Measurements from ENCODE around the gene TBC1D9B.
"Not testable (repeated sequence)": the region's sequence is repeated elsewhere in the genome, so short reads cannot be mapped to it uniquely, and the experiment has no call there.

The TBC1D9B gene

GRCh38 chr5:179837076-179838011 lies 70.4 kb downstream of the TBC1D9B start:
- Histone ChIP-seq H3K4me3 (ENCODE audit: low read depth, low read length) (no peak overlapping the region), H3K36me3 (replicated peaks) (peaks cover 57% of the 10 kb centered on the region), H3K27ac (no peak overlapping the region), H3K27me3 (replicated peaks) (no peaks in the 10 kb centered on the region)
- no peak for TF ChIP-seq CTCF (IDR thresholded peaks at IDR 0.05; ENCODE audit: low read depth, low read length, missing control alignments)
- no peak for DNase-seq
- in situ Hi-C loops (cut with HindIII; ENCODE audit: low pct_ligation_motif_present, low sequenced_read_pairs): no loop called here

GRCh38 chr5:179836225-179837019 lies 71.3 kb downstream of the TBC1D9B start:
- TF ChIP-seq CTCF (IDR thresholded peaks at IDR 0.05; ENCODE audit: low read depth, low read length, missing control alignments): peak; percentile 20
- Histone ChIP-seq H3K36me3 (replicated peaks) (peaks cover 66% of the 10 kb centered on the region), H3K27ac (peak overlapping the region; percentile 14), H3K27me3 (replicated peaks) (no peaks in the 10 kb centered on the region), H3K4me3 (ENCODE audit: low read depth, low read length) (no peak overlapping the region)
- no peak for DNase-seq
- in situ Hi-C loops (cut with HindIII; ENCODE audit: low pct_ligation_motif_present, low sequenced_read_pairs): no loop called here

GRCh38 chr5:179834871-179835270 lies 72.8 kb downstream of the TBC1D9B start:
- H3K27me3 ChIP-seq (replicated peaks); in situ Hi-C loops (cut with HindIII; ENCODE audit: low pct_ligation_motif_present, low sequenced_read_pairs): not testable (repeated sequence)

DNA sequence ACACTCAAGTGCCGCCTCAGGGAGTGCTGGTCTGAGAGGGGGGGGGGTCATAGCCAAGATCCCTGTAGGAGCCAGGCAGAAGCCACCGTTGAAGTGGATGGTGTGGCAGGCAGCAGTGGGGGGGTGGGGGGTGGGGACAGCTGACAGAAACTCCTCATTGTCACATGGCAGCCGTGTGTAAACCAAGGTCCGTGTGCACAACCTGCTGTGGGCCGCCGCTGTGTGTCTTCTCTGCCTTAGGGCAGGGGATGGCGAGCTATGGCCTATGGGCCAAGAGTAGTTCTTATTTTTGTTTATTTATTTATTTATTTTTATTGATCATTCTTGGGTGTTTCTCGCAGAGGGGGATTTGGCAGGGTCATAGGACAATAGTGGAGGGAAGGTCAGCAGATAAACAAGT lies 73.6 kb downstream of the TBC1D9B start:
- DNase-seq: no peak
- TF ChIP-seq CTCF (IDR thresholded peaks at IDR 0.05; ENCODE audit: low read depth, low read length, missing control alignments): no peak
- in situ Hi-C loops (cut with HindIII; ENCODE audit: low pct_ligation_motif_present, low sequenced_read_pairs): no loop called here
- Histone ChIP-seq H3K27me3 (replicated peaks) (no peaks in the 10 kb centered on the region), H3K4me3 (ENCODE audit: low read depth, low read length) (no peak overlapping the region), H3K27ac (no peak overlapping the region), H3K36me3 (replicated peaks) (peaks cover 88% of the 10 kb centered on the region)

More at GRCh38 chr5:179834871-179835270, 72.8 kb downstream of the TBC1D9B start:
- peaks cover 82% of the 10 kb centered on the region for H3K36me3 ChIP-seq (replicated peaks)
- H3K4me3 ChIP-seq (ENCODE audit: low read depth, low read length); DNase-seq; H3K27ac ChIP-seq: not testable (repeated sequence)

- no peak for DNase-seq
- Histone ChIP-seq H3K27me3 (replicated peaks) (no peaks in the 10 kb centered on the region), H3K36me3 (replicated peaks) (peaks cover 90% of the 10 kb centered on the region), H3K27ac (no peak overlapping the region), H3K4me3 (ENCODE audit: low read depth, low read length) (no peak overlapping the region)
- no peak for TF ChIP-seq CTCF (IDR thresholded peaks at IDR 0.05; ENCODE audit: low read depth, low read length, missing control alignments)
- in situ Hi-C loops (cut with HindIII; ENCODE audit: low pct_ligation_motif_present, low sequenced_read_pairs): no loop called here
These were observed 74.0 kb downstream of the TBC1D9B start for GRCh38 chr5:179833709-179834070.

- Histone ChIP-seq H3K27ac (no peak overlapping the region), H3K36me3 (replicated peaks) (peaks cover 90% of the 10 kb centered on the region), H3K4me3 (ENCODE audit: low read depth, low read length) (no peak overlapping the region), H3K27me3 (replicated peaks) (no peaks in the 10 kb centered on the region)
- DNase-seq: no peak
- in situ Hi-C loops (cut with HindIII; ENCODE audit: low pct_ligation_motif_present, low sequenced_read_pairs): no loop called here
- TF ChIP-seq CTCF (IDR thresholded peaks at IDR 0.05; ENCODE audit: low read depth, low read length, missing control alignments): no peak
These were observed 74.5 kb downstream of the TBC1D9B start for GRCh38 chr5:179833056-179833708.

Measured in brain microvascular endothelial cell (primary cell).